K562 (cell line): ENCODE measurements around the gene RELL1.

Experiments
- ARHGAP35 ChIP-seq: fragments of 450-650 bp; IDR thresholded peaks from 2 replicates; pipeline ENCODE4 v1.6.1; 2018; ENCODE audit not compliant: partially characterized antibody
- HDGF ChIP-seq: fragments of 450-650 bp; IDR thresholded peaks from 2 replicates; pipeline ENCODE4 v1.6.1; 2016
- JUNB ChIP-seq: fragments of 450-650 bp; formaldehyde crosslinking; conservative IDR thresholded peaks from 2 replicates; pipeline ENCODE4 v1.4.0; 2020; ENCODE audit warnings: mild to moderate bottlenecking
- MAFF ChIP-seq: IDR thresholded peaks from 2 replicates; pipeline ENCODE4 v1.6.1; 2012; ENCODE audit warnings: low read length, improper control_type of control experiment
- NR4A1 ChIP-seq, 2 experiments: fragments of 250-450 bp in 1 of 2; fragments of 450-650 bp in 1 of 2; sonication (Bioruptor Pico) in 1 of 2; IDR thresholded peaks; 2 replicates each; pipeline versions ENCODE4 v1.4.0 to v1.6.1; 2016 to 2020; ENCODE audit warnings: mild to moderate bottlenecking in 2 of 2, missing compliant biosample characterization in 1 of 2, missing genetic modification characterization in 1 of 2, moderate library complexity in 1 of 2
- POLR2A ChIP-seq: fragments of 450-650 bp; conservative IDR thresholded peaks from 2 replicates; pipeline ENCODE4 v1.6.1; 2016
- RAD51 ChIP-seq: fragments of 450-650 bp; IDR thresholded peaks from 2 replicates; pipeline ENCODE4 v1.7.1; 2016; ENCODE audit warnings: low read depth, mild to moderate bottlenecking, borderline replicate concordance
- TCF7L2 ChIP-seq: fragments of 150-350 bp; IDR thresholded peaks from 2 replicates; pipeline ENCODE4 v1.6.1; 2016; ENCODE audit warnings: low read depth, mild to moderate bottlenecking, low read length, moderate library complexity
- ZNF175 ChIP-seq: fragments of 200-800 bp; sonication (Bioruptor generic); IDR thresholded peaks from 2 replicates; pipeline ENCODE4 v1.6.1; 2016; ENCODE audit warnings: low read depth, mild to moderate bottlenecking, missing genetic modification characterization, missing compliant biosample characterization

GRCh38 chr4:37690976-37691375 lies 4.8 kb upstream of the RELL1 start:
- TF ChIP-seq NR4A1 (CRISPR knock-in tag; IDR thresholded peaks at IDR 0.05) (no peak), NR4A1 (tag; IDR thresholded peaks at IDR 0.05) (no peak), HDGF (no peak), POLR2A (no peak), JUNB (CRISPR knock-in tag) (no peak), RAD51 (no peak), MAFF (no peak), TCF7L2 (no peak), ARHGAP35 (no peak), ZNF175 (CRISPR knock-in tag) (no peak)
